ENCODE measurements around the gene CETN3.
"Not testable (repeated sequence)": the region's sequence is repeated elsewhere in the genome, so short reads cannot be mapped to it uniquely, and the experiment has no call there.

The CETN3 gene

GRCh38 chr5:90384389-90384788, 25.2 kb downstream of the CETN3 start:
- no peak for DNase-seq (ENCODE audit: low read depth in 1 of 2, low spot score in 1 of 2)

GRCh38 chr5:90383903-90384302, 25.7 kb downstream of the CETN3 start:
- DNase-seq (ENCODE audit: low read depth in 1 of 2, low spot score in 1 of 2), result no peak

DNA sequence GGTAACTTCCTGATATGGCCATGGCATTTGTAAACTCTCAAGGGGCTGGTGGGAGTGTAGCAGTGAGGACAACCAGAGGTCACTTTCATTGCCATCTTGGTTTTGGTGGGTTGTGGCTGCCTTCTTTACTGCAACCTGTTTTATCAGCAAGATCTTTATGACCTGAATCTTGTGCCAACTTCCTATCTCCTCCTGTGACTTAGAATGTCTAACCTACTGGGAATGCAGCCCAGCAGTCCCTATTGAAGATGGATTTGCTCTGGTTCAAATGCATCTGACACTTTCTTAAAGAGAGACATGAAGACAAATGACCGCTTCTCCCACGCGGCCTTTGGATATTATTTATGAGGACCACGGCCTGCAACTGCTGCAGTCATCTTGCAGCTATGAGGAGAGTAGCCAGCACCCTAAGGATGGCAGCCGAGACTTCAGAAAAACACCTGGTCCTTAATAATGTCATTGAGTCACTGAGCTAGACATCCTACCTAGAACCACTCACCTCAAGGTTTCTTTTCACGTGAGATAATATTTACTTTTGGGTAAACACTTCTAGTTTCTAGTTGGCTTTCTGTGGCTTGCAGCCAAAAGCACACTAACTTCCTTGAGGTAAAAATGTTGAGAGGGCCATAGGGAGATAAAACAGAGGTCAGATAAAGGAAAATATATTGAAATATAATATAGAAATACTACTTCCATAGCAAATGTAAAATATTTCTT, 28.2 kb downstream of the CETN3 start:
- no peak for DNase-seq (ENCODE audit: low read depth in 1 of 2, low spot score in 1 of 2)

GRCh38 chr5:90379652-90380051, 29.9 kb downstream of the CETN3 start:
- DNase-seq (ENCODE audit: low read depth in 1 of 2, low spot score in 1 of 2), result no peak

DNA sequence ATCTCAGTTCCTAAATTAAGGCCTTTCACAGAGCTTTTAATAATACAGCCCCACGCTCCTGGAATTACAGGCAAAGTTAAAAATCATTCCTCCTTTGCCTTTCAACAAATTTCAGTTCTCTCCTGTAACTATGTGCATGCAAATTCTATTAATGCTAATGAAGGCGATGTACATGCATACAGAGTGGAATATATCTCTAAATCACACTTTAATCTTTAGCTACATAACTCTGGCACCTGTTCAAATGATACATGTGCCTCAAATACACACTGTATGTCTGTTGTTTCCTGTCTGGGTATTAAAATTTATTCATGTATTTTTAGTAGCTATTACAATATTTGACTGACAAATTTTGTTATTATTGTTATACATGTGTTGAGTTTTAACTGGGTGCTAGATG, 30.8 kb downstream of the CETN3 start:
- no peak for DNase-seq (ENCODE audit: low read depth in 1 of 2, low spot score in 1 of 2)

DNA sequence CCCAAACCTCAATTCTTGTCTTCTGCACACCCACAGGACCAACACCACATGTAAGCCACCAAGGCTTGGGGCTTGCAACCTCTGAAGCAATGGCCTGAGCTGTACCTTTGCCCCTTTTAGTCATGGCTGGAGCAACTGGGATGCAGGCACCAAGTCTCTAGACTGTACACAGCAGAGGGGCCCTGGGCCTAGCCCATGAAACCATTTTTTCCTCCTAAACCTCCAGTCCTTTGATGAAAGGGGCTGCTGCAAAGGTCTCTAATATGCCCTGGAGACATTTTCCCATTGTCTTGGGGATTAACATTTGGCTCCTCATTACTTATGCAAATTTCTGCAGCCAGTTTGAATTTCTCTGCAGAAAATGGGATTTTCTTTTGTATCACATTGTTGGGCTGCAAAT, 38.3 kb downstream of the CETN3 start:
- DNase-seq (ENCODE audit: low read depth in 1 of 2, low spot score in 1 of 2), result not testable (repeated sequence)

DNA sequence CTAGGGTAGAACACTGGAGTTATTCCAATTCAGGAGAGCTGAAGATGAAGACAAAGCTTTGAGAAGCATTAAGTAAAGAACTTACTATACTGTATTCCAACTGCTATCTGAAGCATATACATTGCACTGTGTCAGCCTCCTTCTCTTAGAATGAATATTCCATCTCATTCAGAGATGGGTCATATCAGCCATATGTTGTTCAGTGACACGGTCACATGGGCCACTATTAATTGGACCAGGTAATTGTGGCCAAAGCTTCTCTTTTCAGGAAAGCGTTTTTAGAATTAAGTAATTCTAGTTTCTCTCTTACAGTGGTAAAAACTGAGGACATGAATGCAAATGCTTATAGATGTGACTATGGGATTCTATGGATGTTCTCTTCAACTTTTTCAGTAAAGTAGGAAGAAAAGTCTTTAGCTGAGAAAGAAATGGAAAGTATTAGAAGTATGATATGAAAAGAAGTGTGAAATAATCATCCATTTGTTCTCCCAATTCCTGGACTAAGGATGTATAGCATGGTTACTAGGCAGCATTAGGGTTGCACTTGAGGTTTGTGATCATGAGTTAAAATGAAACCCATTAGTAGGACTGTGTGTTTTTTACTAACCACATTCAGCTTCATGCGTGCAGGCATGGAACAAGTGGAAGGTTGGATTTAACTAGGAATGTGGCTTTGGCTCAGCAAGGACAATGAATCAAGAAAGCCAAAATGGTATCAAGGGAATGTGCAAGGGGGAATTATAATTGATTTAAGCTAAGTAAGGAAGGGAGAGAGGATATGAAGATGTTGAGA, 40.9 kb downstream of the CETN3 start:
- DNase-seq (ENCODE audit: low read depth in 1 of 2, low spot score in 1 of 2), result no peak

DNA sequence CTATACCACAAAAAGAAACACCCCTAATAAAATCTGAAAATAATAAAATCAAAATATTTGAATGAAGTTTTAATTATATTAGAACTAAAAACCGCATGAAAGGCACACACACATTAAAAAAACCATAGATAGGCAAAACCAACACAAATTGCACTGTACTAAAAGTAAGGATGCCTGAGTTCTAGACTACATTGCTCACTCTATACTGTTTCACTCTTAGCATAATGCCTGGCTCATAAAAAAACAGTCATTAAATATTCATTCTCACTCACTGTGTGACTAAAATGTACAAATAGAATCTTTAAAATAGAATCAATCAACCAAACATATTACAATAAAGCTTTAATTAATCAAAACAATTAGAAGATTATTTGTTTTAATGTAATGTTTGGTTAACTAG, 41.7 kb downstream of the CETN3 start:
- DNase-seq (ENCODE audit: low read depth in 1 of 2, low spot score in 1 of 2), result no peak

GRCh38 chr5:90366948-90367347, 42.6 kb downstream of the CETN3 start:
- DNase-seq (ENCODE audit: low read depth in 1 of 2, low spot score in 1 of 2), result no peak

DNA sequence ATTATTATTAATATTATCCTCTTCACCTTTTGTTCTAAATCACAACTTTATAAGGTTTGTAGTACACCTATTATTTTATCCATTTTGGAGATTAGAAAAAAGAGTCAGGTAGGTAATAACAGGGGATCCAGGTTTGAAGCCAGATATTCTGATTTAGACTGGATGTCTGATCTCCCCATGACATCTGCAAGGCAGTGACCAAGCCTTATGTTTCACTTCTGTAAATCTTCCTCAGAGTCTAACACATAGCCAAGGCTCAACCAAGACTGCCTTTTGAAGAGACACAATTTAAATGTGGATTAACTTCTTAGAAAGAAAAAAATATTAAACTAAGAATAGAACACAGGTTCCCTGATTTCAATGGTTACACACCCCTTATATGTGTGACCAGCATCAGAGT, 44.2 kb downstream of the CETN3 start:
- no peak for DNase-seq (ENCODE audit: low read depth in 1 of 2, low spot score in 1 of 2)

DNA sequence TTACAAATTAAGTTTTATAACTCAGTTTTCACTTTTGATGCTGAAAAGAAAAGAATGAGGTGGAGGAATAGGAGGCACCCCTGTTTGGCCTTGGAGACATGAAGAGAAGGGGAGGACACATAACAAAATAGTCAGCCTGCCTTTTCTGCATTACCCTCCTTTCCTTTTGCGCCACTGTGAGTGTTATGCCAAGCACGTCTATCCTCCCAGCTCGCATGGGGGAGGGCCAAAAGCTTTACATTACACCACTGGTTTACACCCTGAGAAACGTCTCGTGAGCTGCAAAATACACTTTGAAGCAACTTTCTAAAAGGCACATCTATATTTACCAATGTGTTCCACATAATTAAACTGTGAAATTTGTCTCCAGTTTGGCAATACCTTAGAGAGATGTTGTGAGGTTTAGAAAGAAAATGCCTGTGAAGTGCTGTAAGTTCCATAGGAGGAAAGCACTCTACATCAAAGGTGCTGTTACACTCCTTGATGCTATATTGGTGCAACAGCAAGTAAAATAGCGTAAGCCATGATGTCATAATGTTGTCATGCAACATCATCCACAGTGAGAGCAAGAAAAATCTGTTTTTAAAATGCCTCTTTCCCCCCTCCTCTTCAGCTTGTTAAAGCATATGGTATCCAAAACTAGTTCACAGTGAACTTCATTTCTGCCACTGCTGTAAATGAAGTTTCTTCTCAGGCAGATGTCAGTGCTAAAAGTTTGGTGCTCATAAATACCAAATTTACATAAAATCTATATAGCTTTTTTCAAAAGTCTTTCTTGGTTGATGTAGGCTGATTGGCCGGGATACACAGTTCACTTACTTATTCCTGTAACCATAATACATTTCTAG, 50.3 kb downstream of the CETN3 start:
- no peak for DNase-seq (ENCODE audit: low read depth in 1 of 2, low spot score in 1 of 2)

DNA sequence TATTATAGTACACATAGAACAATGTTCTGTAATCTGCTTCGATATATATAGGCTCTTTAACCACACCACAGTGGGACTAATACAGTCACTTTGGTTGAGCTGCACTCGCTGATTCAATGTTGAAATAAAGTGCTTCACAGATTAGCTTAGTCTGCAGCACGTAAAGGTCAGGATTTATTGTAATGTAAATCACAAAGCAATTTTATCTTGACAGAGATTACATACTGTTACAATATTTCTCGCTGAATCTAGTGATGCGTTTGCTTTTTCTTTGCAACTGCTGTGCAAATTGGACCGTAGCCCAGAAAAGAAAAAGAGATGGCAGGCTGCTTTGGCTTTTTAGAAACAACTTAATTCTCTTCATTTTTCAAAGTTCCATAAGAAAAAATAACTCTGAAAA, 52.9 kb downstream of the CETN3 start:
- no peak for DNase-seq (ENCODE audit: low read depth in 1 of 2, low spot score in 1 of 2)

- DNase-seq (ENCODE audit: low read depth in 1 of 2, low spot score in 1 of 2), result no peak
Measured at GRCh38 chr5:90356176-90356575, 53.4 kb downstream of the CETN3 start.

DNA sequence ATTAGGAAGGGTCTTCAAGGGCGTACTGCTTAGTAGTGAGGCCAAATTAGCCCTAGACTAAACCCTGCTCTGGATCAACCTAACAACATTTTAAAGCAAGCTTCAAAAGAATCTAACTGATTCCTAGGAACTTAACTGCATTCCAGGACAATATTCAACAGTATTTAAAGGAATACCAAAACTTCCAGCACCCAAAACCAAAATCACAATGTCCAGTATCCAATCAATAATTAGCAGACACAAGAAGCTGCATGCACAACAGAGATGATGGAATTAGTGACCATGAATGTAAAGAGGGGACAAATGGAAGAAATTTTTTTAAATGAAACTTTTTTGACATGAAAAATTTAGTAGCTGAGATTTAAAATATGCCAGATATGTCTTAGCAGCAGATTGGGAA, 53.9 kb downstream of the CETN3 start:
- no peak for DNase-seq (ENCODE audit: low read depth in 1 of 2, low spot score in 1 of 2)

- no peak for DNase-seq (ENCODE audit: low read depth in 1 of 2, low spot score in 1 of 2)
Measured at GRCh38 chr5:90353254-90353653, 56.3 kb downstream of the CETN3 start.

GRCh38 chr5:90351101-90351500, 58.5 kb downstream of the CETN3 start:
- DNase-seq (ENCODE audit: low read depth in 1 of 2, low spot score in 1 of 2), result no peak

DNA sequence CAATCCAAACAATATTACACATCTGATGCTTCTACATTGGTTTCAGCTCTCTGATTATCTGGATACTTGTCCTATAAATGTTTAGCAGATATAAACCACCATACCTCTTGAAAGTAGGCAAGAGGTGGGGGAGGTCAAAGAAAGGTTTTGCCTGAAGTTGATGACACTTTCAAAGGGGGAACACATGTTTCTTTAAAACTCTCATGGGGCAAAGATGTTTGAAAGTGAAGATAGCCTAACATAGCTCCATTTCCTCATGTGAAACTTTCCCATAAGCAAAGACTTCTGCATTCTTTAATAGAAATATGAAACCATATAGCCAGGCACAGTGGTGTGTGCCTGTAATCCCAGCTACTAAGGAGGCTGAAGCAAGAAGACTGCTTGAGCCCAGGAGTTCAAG, 62.1 kb downstream of the CETN3 start:
- no peak for DNase-seq (ENCODE audit: low read depth in 1 of 2, low spot score in 1 of 2)

DNA sequence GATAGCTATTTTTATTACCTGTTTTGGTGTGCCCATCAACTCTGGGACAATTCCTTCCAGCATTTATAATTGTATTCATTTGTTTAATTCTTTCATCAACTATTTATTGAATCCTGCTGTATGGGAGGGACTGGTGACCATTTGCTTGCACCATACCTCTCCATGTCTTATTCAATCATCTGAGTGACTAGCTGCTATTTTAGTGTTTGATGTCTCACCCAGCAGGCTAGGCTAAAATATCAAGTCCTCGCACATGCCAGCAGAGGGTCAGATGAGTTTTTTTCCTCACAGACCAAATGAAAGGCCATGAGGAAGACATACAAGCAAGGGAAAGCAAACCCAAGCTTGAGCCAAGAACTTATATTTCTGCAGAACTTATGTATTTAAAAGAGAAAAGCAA, 63.9 kb downstream of the CETN3 start:
- DNase-seq (ENCODE audit: low read depth in 1 of 2, low spot score in 1 of 2), result no peak

- DNase-seq (ENCODE audit: low read depth in 1 of 2, low spot score in 1 of 2), result no peak
Measured at GRCh38 chr5:90344689-90345088, 64.9 kb downstream of the CETN3 start.

DNA sequence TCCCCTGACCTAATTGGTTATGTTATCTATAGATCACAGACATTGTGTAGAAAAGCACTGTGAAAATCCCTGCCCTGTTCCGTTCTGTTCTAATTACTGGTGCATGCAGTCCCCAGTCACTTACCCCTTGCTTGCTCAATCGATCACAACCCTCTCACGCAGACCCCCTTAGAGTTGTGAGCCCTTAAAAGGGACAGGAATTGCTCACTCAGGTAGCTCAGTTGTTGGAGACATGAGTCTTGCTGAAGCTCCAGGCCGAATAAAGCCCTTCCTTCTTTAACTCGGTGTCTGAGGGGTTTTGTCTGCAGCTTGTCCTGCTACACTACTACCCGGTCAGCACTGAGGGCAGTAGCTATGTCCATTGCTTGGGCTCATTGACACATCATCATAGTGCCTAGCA, 65.8 kb downstream of the CETN3 start:
- DNase-seq (ENCODE audit: low read depth in 1 of 2, low spot score in 1 of 2), result not testable (repeated sequence)

GRCh38 chr5:90342576-90342975, 67.0 kb downstream of the CETN3 start:
- no peak for DNase-seq (ENCODE audit: low read depth in 1 of 2, low spot score in 1 of 2)
